Ovary (tissue), 9 donors: ENCODE measurements around the gene GSTM2. TPM values are rescaled to one million over a fixed set of nuclear protein-coding genes. Genes with fewer than 3 reads are reported as not detected.
"Not testable (repeated sequence)": the region's sequence is repeated elsewhere in the genome, so short reads cannot be mapped to it uniquely, and the experiment has no call there.

Source experiments
- DNase-seq, 5 donors: peaks; one replicate each; pipeline ENCODE4 v3.0.0-alpha.2; 2019 to 2020
- H3K27ac ChIP-seq, 2 donors: fragments of 200-600 bp; one replicate each; pipeline versions ENCODE4 v1.5.1 to v1.8.0; 2019 to 2022
- H3K27me3 ChIP-seq: fragments of 200-600 bp; one replicate; pipeline ENCODE4 v1.8.0; 2022
- H3K36me3 ChIP-seq: fragments of 200-600 bp; sonication (generic); one replicate; pipeline ENCODE4 v1.5.1; 2019
- H3K4me1 ChIP-seq: one replicate; pipeline ENCODE4 v1.8.1; 2013; ENCODE audit warnings: mild to moderate bottlenecking, moderate library complexity; ENCODE audit not compliant: insufficient read depth
- H3K4me3 ChIP-seq: fragments of 200-600 bp; sonication (generic); one replicate; pipeline ENCODE4 v1.5.1; 2017
- H3K9me3 ChIP-seq, 2 donors: fragments of 200-600 bp in 1 of 2; sonication (generic) in 1 of 2; one replicate each; pipeline versions ENCODE4 v1.5.1 to v1.8.1; 2013 to 2019; ENCODE audit warnings: mild to moderate bottlenecking in 1 of 2, moderate library complexity in 1 of 2
- EP300 ChIP-seq: sonication (generic); formaldehyde crosslinking; IDR thresholded peaks from one replicate; pipeline ENCODE4 v1.6.1; 2017; ENCODE audit warnings: antibody characterized with exemption
- POLR2A ChIP-seq: fragments of 450-650 bp; IDR thresholded peaks from one replicate; pipeline ENCODE4 v1.6.1; 2017; ENCODE audit warnings: antibody characterized with exemption, mild to moderate bottlenecking, moderate library complexity
- whole genome bisulfite sequencing, 3 donors: extraction: QIAGEN DNeasy Blood & Tissue Kit in 1 of 3; methylation state at CpG; one replicate each; pipeline versions ENCODE4 v1.1.5 to v1.1.7; 2013 to 2017; 5-methylcytosine and 5-hydroxymethylcytosine counted together
- intact Hi-C, 4 donors: fragments of 100-400 bp; cut with DNase I; formaldehyde crosslinking; loops; one replicate each; pipeline versions ENCODE4 v1.11.0 to v1.15.1; 2022 to 2023
- polyA plus RNA-seq, 2 donors: library from polyadenylated mRNA; stranded (reverse); fragments of 200-250 nt in 1 of 2; fragments of 350-450 nt in 1 of 2; fragmentation: Illumina TruSeq in 1 of 2; extraction: RNeasy Lipid Tissue Mini Kit (QIAGEN cat#74804) in 1 of 2; gene quantifications; one replicate each; pipeline ENCODE4 v1.2.3, GENCODE V29; 2013 to 2014
- total RNA-seq, 7 donors: library from RNA; depleted of rRNA in 2 of 7; stranded (reverse); fragments of >200 nt in 2 of 7; fragmentation: NEBNext Ultra II Directional in 3 of 7; extraction: Animal tissue kit (Norgen Biotek cat#: 25700) in 3 of 7; gene quantifications; one replicate each; pipeline versions ENCODE4 v1.1.0 to v1.2.4, GENCODE V29; 2016 to 2023
- TF ChIP-seq, protein P1 (sequence below), 3 donors: fragments of 450-650 bp in 2 of 3; fragments of 200-600 bp in 1 of 3; IDR thresholded peaks; one replicate each; pipeline versions ENCODE4 v1.5.1 to v1.8.0; 2016 to 2022; ENCODE audit warnings: antibody characterized with exemption in 3 of 3, mild to moderate bottlenecking in 1 of 3
- donor health status: DM: no; HTN: no; CAD: no; lungs with moderate emphysema.
- donor health status: DM: no; HTN: no; CAD: no.
- donor health status: Bipolar disorder and iron deficiency.
- donor health status: DM: yes; HTN: yes; CAD: no.
- donor health status: DM: no; HTN: no; CAD: no.
- donor health status: DM: yes; HTN: yes; CAD: no.

Gene GSTM2
- total and polyA plus RNA-seq, 9 donors = 101 to 318 (median 202) TPM

GRCh38 chr1:109697066-109697465 lies 29.2 kb downstream of the GSTM2 start:
- no peak for DNase-seq
- no peak overlapping the region for H3K27ac ChIP-seq
- no peaks in the 10 kb centered on the region for H3K4me1 ChIP-seq
- intact Hi-C loops = no loop called here
- 92 to 93% methylated on average over 4 of the region's 4 CpGs; no CpG with 5 or more reads in 1 of the 3 donors for WGBS, 3 donors
- H3K36me3 ChIP-seq = no peaks in the 10 kb centered on the region
- H3K4me3 ChIP-seq = no peak overlapping the region
- TF ChIP-seq EP300 (no peak), POLR2A (no peak)
- TF ChIP-seq, protein P1, sequence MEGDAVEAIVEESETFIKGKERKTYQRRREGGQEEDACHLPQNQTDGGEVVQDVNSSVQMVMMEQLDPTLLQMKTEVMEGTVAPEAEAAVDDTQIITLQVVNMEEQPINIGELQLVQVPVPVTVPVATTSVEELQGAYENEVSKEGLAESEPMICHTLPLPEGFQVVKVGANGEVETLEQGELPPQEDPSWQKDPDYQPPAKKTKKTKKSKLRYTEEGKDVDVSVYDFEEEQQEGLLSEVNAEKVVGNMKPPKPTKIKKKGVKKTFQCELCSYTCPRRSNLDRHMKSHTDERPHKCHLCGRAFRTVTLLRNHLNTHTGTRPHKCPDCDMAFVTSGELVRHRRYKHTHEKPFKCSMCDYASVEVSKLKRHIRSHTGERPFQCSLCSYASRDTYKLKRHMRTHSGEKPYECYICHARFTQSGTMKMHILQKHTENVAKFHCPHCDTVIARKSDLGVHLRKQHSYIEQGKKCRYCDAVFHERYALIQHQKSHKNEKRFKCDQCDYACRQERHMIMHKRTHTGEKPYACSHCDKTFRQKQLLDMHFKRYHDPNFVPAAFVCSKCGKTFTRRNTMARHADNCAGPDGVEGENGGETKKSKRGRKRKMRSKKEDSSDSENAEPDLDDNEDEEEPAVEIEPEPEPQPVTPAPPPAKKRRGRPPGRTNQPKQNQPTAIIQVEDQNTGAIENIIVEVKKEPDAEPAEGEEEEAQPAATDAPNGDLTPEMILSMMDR (IDR thresholded peaks at IDR 0.05) = no peak
- no peaks in the 10 kb centered on the region for H3K9me3 ChIP-seq
- H3K27me3 ChIP-seq = no peaks in the 10 kb centered on the region

DNA sequence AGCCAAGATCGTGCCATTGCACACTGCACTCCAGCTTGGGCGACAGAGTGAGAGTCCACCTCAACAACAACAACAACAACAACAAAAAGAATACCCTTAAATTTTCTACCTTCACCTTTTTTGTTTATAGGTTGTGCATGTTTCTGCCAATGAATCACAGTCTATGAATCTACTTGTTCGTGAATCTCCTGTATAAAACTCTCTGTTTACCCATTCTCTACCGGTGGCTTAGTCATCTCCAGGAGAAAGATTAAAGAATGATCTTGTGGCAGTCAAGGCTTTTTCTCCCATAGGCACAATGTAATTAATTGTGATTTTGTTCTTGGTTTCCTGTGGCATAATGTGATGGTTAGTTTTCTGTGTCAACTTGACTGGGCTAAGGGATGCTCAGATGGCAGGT lies 30.0 kb downstream of the GSTM2 start:
- H3K27ac ChIP-seq, H3K4me3 ChIP-seq, H3K36me3 ChIP-seq, H3K9me3 ChIP-seq, intact Hi-C loops, H3K27me3 ChIP-seq, DNase-seq, H3K4me1 ChIP-seq: not testable (repeated sequence)
- WGBS, 3 donors = 82 to 84% methylated on average over 4 of the region's 4 CpGs; no CpG with 5 or more reads in 1 of the 3 donors

DNA sequence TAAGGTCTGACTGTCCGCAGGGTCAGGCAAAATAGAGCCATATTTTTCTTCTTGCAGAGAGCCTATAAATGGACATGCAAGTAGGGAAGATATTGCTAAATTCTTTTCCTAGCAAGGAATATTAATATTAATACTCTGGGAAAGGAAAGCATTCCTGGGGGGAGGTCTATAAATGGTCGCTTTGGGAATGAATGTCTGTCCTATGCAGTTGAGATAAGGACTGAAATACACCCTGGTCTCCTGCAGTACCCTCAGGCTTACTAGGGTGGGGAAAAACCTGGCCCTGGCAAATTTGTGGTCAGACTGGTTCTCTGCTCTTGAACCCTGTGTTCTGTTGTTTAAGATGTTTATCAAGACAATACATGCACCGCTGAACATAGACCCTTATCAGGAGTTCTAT lies 35.1 kb downstream of the GSTM2 start:
- H3K27me3 ChIP-seq, intact Hi-C loops, H3K27ac ChIP-seq, H3K4me1 ChIP-seq, DNase-seq, H3K36me3 ChIP-seq, H3K9me3 ChIP-seq, H3K4me3 ChIP-seq: not testable (repeated sequence)
- 95 to 99% (median 97%) methylated on average over 3 of the region's 3 CpGs for WGBS, 3 donors

DNA sequence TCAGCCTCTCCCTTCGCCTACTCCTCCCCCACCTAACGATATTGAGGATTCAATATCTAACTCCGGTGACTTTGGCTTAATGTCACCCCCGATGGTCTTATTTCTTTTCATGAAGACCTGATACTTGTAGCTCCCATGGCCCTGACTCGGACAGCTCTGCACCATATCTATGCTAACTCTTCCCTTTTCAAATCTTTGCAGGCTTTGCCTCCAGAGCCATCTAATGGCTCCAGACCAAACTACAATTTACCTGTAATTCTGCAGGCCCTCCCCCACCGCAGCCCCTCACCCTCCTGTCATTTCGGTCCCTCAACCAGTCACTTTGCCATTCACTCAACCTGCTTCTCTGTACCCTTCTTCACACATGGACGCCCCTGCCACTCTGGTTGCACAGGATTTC lies 36.3 kb downstream of the GSTM2 start:
- Histone ChIP-seq H3K27ac (no peak overlapping the region), H3K4me1 (no peaks in the 10 kb centered on the region), H3K4me3 (no peak overlapping the region), H3K27me3 (no peaks in the 10 kb centered on the region), H3K9me3 (no peaks in the 10 kb centered on the region), H3K36me3 (no peaks in the 10 kb centered on the region)
- TF ChIP-seq EP300 (no peak), POLR2A (no peak)
- TF ChIP-seq, protein P1 (IDR thresholded peaks at IDR 0.05) = no peak
- no peak for DNase-seq
- 71 to 79% (median 73%) methylated on average over 8 of the region's 8 CpGs for WGBS, 3 donors
- intact Hi-C loops = no loop called here

- Histone ChIP-seq H3K27ac (no peak overlapping the region), H3K9me3 (no peaks in the 10 kb centered on the region), H3K27me3 (no peaks in the 10 kb centered on the region), H3K4me1 (no peaks in the 10 kb centered on the region), H3K36me3 (no peaks in the 10 kb centered on the region), H3K4me3 (no peak overlapping the region)
- WGBS, 3 donors = 93 to 97% (median 95%) methylated on average over 4 of the region's 4 CpGs
- no peak for TF ChIP-seq POLR2A
- TF ChIP-seq EP300 = no peak
- TF ChIP-seq, protein P1 (IDR thresholded peaks at IDR 0.05) = no peak
- no peak for DNase-seq
- intact Hi-C loops = no loop called here
Measured at GRCh38 chr1:109705411-109705810, 37.6 kb downstream of the GSTM2 start.

GRCh38 chr1:109708949-109709348 lies 41.1 kb downstream of the GSTM2 start:
- H3K27ac ChIP-seq, H3K36me3 ChIP-seq, H3K4me1 ChIP-seq, H3K27me3 ChIP-seq, H3K4me3 ChIP-seq, intact Hi-C loops, DNase-seq, H3K9me3 ChIP-seq: not testable (repeated sequence)
- WGBS, 3 donors = 67 to 87% (median 72%) methylated on average over 4 of the region's 4 CpGs

DNA sequence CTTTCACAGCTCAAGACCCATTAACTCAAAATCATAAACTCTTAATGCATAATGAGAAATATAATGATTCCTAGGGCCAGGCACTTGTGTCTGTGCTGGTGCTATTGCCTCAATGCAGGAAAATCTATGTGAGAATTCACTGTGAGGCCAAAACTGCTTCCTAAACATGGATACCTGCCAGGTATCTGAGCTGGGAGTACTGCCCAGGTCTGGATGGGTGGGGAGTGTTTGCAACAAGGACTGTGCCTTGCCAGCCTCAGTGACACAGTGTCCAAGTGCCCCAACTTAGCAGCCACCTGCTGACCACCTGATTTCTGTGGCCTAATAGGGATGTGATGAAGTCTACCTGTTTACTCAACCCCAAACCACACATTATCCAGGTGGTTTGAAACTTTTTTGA lies 42.0 kb downstream of the GSTM2 start:
- H3K4me1 ChIP-seq, H3K27ac ChIP-seq, H3K4me3 ChIP-seq, H3K9me3 ChIP-seq, H3K27me3 ChIP-seq, H3K36me3 ChIP-seq, DNase-seq: not testable (repeated sequence)
- intact Hi-C loops = loop anchor here in 1 of 4 donors (5.0 kb wide), 1 partner anchor 43 kb away; the partner anchor contains the start of gene GSTM2
